Small intestine (tissue), 7 donors: ENCODE data around the gene SF3B6. TPM values are rescaled to one million over a fixed set of nuclear protein-coding genes. Genes with fewer than 3 reads are reported as not detected.
"Not testable (repeated sequence)": the region's sequence is repeated elsewhere in the genome, so short reads cannot be mapped to it uniquely, and the experiment has no call there.

Experiments
- DNase-seq, 2 donors: peaks; one replicate each; pipeline versions ENCODE4 v3.0.0 to v3.0.0-alpha.2; 2013
- FAIRE-seq: peaks from 2 replicates; lab custom pipeline; 2012; peaks lifted over from hg19 to GRCh38; lab: Jason Lieb, UNC
- H3K27ac ChIP-seq, 3 donors: one replicate each; pipeline ENCODE4 v1.5.1; 2013; ENCODE audit warnings: low read length in 2 of 3, mild to moderate bottlenecking in 2 of 3, control low read depth in 1 of 3, inconsistent platforms in 1 of 3, low read depth in 1 of 3, moderate library complexity in 1 of 3
- H3K27me3 ChIP-seq, 3 donors: one replicate each; pipeline ENCODE4 v1.6.1; 2013; ENCODE audit warnings: low read length in 3 of 3, inconsistent platforms in 1 of 3; ENCODE audit not compliant: control insufficient read depth in 3 of 3, insufficient read depth in 3 of 3
- H3K36me3 ChIP-seq, 3 donors: one replicate each; pipeline ENCODE4 v1.6.1; 2013; ENCODE audit warnings: low read length in 3 of 3, inconsistent platforms in 1 of 3, low read depth in 1 of 3, mild to moderate bottlenecking in 1 of 3, moderate library complexity in 1 of 3; ENCODE audit not compliant: control insufficient read depth in 3 of 3, insufficient read depth in 2 of 3
- H3K4me1 ChIP-seq, 3 donors: one replicate each; pipeline ENCODE4 v1.6.1; 2013; ENCODE audit warnings: low read length in 2 of 3, inconsistent platforms in 1 of 3, low read depth in 1 of 3, mild to moderate bottlenecking in 1 of 3, moderate library complexity in 1 of 3; ENCODE audit not compliant: control insufficient read depth in 3 of 3, insufficient read depth in 2 of 3
- H3K4me3 ChIP-seq, 3 donors: one replicate each; pipeline ENCODE4 v1.5.1; 2013; ENCODE audit warnings: low read length in 3 of 3, control low read depth in 1 of 3, inconsistent platforms in 1 of 3, low read depth in 1 of 3, mild to moderate bottlenecking in 1 of 3, moderate library complexity in 1 of 3
- H3K9me3 ChIP-seq, 2 donors: one replicate each; pipeline ENCODE4 v1.6.1; 2013; ENCODE audit warnings: low read depth in 1 of 2, low read length in 1 of 2; ENCODE audit not compliant: control insufficient read depth in 2 of 2, insufficient read depth in 1 of 2
- WGBS, 3 donors: extraction: QIAGEN DNeasy Blood & Tissue Kit; methylation state at CpG; one replicate each; pipeline ENCODE4 v1.1.7; 2013; 5-methylcytosine and 5-hydroxymethylcytosine counted together
- polyA plus RNA-seq, 4 donors: library from polyadenylated mRNA; stranded (reverse) in 3 of 4; unstranded in 1 of 4; fragments of 200-250 nt in 3 of 4; fragments of 120-200 nt in 1 of 4; gene quantifications; one replicate each; pipeline versions ENCODE4 v1.2.1 to v1.2.3, GENCODE V29; 2013
- donor health status: healthy with polysubstance abuse.
- donor health status: control.
- donor health status: control.
- donor health status: Bipolar disorder and iron deficiency.
- donor health status: healthy.

The SF3B6 gene
- polyA plus RNA-seq, 4 donors = 114 to 260 (median 210) TPM

DNA sequence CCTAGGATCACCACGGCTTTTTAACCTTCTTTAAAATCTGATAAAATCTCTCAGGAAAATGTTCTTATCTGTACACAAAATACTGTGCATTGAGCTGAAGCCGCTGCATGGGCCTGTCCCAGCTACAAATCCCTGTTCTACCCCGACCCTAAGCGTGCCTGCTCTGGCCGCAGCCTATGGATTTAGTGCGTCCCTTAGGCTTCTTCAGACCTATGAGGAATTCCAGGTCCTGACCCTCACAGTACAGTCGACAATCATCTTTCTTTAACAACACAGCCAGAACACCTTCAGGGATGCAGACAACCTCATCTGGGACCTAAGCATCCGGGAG lies 28.5 kb downstream of the SF3B6 start:
- H3K27ac ChIP-seq = no peak overlapping the region
- H3K27me3 ChIP-seq = peaks cover 0 to 21% (median 0%) of the 10 kb centered on the region in 3 donors
- no peak for DNase-seq
- H3K4me1 ChIP-seq = peaks cover 0 to 23% (median 14%) of the 10 kb centered on the region in 3 donors
- no peak for FAIRE-seq
- no peaks in the 10 kb centered on the region for H3K9me3 ChIP-seq
- H3K36me3 ChIP-seq = no peaks in the 10 kb centered on the region
- H3K4me3 ChIP-seq = no peak overlapping the region
- WGBS, 3 donors = 44 to 53% (median 45%) methylated on average over 8 of the region's 8 CpGs

DNA sequence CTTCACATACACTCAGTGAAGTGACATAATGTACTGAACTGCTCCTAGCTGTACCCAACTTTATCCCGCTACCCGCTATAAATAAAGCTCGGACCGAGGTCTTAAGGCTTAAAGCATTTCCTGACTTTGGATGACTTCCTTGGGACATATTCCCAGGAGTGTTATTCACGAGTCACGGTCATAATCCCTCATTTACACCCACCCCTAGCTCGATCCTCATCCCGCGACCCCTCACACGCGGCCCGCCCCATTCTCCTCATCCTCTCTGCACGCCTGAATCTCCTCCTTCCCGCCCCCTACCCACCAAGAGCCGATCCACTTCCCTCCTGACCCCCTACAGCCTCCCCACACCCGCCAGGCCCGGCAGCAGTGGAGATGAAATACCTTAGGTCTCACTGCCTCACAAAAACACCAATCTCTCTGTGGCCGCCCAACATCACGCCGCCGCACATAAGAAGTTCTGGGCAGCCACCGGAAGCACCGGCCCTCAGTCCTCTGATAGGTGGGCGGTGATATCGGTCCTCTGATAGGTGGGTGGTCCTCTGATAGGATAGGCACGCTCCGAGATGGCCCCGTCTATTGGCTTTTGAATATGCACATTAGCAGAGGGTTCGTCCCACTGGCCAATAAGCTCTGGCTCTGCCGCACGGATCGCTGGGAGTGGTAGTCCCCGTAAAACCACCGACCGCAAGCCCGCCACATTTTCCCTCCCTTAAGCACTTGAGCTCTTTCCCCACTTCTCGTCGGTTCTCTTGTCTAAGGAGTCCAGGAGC lies 29.0 kb downstream of the SF3B6 start, which contains the start of gene WDCP:
Gene WDCP (minus strand): TSS at position 462 of the 773 bp plus-strand sequence. CDS start 7,897 bp downstream, outside the sequence.
- H3K4me1 ChIP-seq = peaks cover 0 to 23% (median 14%) of the 10 kb centered on the region in 3 donors
- 0 to 1% (median 0%) methylated on average over 36 to 38 of the region's 38 CpGs for WGBS, 3 donors
- H3K9me3 ChIP-seq = no peaks in the 10 kb centered on the region
- H3K27me3 ChIP-seq = peaks cover 0 to 21% (median 0%) of the 10 kb centered on the region in 3 donors
- no peaks in the 10 kb centered on the region for H3K36me3 ChIP-seq
- peak within 1 kb of the TSS; percentile 64 to 80 (median 67) for H3K4me3 ChIP-seq
- H3K27ac ChIP-seq = peak within 1 kb of the TSS; percentile 30 to 55 (median 37)
- FAIRE-seq = no peak
- DNase-seq = peak; percentile 95 to 99

DNA sequence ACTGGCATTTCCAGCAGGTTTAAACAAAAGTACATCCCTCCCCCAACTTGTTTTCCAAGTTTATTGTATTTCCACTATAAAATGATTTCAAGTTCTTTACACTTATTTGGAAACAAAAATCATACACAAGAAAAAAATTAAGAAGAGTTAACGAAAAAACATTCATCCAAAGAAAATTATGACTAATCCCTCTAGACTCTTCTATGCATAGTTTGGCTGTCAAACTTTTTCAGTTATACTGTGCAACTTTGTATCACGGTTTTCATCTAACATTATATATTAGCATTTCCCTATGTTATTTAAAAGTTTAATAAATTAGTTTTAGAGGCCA lies 29.6 kb downstream of the SF3B6 start:
- WGBS, 3 donors = 0 to 2% (median 1%) methylated on average over 2 of the region's 2 CpGs
- FAIRE-seq (no peak), DNase-seq (no peak)
- H3K9me3 ChIP-seq = no peaks in the 10 kb centered on the region
- no peak overlapping the region for H3K27ac ChIP-seq
- peaks cover 0 to 21% (median 0%) of the 10 kb centered on the region in 3 donors for H3K27me3 ChIP-seq
- peak overlapping the region; percentile 64 to 80 (median 67) for H3K4me3 ChIP-seq
- H3K4me1 ChIP-seq = peaks cover 0 to 23% (median 14%) of the 10 kb centered on the region in 3 donors
- H3K36me3 ChIP-seq = no peaks in the 10 kb centered on the region

DNA sequence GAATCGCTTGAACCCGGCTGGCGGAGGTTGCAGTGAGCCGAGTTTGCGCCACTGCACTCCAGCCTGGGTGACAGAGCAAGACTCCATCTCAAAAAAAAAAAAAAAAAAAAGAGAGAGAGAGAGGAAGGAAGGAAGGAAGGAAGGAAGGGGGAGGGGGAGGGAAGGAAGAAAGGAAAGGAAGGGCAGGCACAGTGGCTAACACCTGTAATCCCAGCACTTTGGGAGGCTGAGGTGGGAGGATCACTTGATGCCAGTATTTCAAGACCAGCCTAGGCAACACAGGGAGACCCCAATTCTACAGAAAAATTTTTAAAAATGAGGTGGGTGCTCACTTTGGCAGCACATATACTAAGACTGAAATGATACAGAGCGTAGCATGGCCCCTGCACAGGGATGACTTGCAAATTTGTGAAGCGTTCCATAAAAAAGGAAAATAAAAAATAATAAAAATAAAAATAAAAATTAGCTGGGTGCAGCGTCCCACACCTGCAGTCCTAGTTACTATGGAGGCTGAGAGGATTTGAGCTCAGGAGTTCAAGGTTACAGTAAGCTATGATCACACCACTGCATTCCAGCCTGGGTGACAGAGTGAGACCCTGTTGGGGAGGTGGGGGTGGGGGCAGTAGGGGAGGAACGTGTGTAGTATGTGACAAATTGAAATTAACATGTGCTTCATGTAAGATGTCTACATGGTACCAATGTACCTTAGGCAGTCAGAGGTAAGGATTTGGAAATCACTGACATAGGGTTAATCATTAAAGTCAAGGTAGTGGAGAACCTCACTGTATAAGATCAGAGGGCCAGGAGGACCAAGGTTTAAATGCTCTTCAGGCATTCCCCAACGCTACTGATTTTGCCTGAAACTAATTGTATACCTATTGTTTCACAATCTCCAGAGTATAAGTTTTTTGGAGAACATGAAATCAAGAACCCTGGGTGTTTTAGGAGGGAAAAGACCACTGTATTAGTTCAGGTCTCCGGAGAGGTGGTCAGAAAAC lies 30.3 kb downstream of the SF3B6 start:
- FAIRE-seq = no peak

DNA sequence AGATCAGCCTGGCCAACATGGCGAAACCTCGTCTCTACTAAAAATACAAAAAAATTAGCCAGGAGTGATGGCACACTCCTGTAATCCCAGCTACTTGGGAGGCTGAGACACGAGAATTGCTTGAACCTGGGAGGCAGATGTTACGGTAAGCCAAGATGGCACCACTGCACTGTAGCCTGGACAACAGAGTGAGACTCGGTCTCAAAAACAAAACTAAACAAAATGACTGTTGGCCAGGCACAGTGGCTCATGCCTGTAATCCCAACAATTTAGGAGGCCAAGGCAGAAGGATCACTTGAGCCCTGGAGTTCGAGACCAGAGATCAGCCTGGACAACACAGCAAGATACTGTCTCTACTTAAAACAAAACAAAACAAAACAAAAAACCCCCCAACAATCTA lies 33.0 kb downstream of the SF3B6 start:
- H3K4me3 ChIP-seq, H3K27ac ChIP-seq, H3K36me3 ChIP-seq, DNase-seq, FAIRE-seq, H3K9me3 ChIP-seq, H3K27me3 ChIP-seq: not testable (repeated sequence)
- WGBS, 3 donors = 96 to 97% (median 97%) methylated on average over 6 of the region's 6 CpGs
- peaks cover 0 to 11% (median 7%) of the 10 kb centered on the region in 3 donors for H3K4me1 ChIP-seq

More for the DNA sequence above, 30.3 kb downstream of the SF3B6 start:
- no peaks in the 10 kb centered on the region for H3K36me3 ChIP-seq
- peaks cover 0 to 21% (median 0%) of the 10 kb centered on the region in 3 donors for H3K27me3 ChIP-seq
- peak overlapping the region in 1 of 3 donors; percentile 80 for H3K4me3 ChIP-seq
- 75 to 82% (median 80%) methylated on average over 11 of the region's 11 CpGs for WGBS, 3 donors
- DNase-seq = peak; percentile 32 to 44
- peaks cover 0 to 23% (median 14%) of the 10 kb centered on the region in 3 donors for H3K4me1 ChIP-seq
- H3K9me3 ChIP-seq = no peaks in the 10 kb centered on the region
- H3K27ac ChIP-seq = no peak overlapping the region

DNA sequence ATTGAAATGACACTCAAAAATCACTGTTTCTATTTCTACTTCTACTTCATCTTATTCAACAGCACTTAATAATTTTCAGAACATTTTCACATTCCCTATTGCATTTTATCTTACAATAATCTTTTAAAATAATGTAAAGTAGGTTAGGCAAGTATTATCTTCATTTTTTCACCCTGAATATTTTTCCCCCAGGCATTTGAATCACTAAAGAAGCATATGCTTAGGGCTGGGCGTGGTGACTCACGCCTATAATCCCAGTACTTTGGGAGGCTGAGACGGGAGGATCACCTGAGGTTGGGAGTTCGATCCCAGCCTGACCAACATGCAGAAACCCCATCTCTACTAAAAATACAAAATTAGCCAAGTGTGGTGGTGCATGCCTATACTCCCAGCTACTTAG lies 35.6 kb downstream of the SF3B6 start:
- Histone ChIP-seq H3K27me3 (no peaks in the 10 kb centered on the region), H3K36me3 (peaks cover 6 to 14% (median 13%) of the 10 kb centered on the region in 3 donors), H3K9me3 (no peaks in the 10 kb centered on the region), H3K4me3 (no peak overlapping the region), H3K27ac (no peak overlapping the region), H3K4me1 (no peaks in the 10 kb centered on the region)
- 83 to 98% (median 93%) methylated on average over 4 of the region's 4 CpGs for WGBS, 3 donors
- DNase-seq (no peak), FAIRE-seq (no peak)

DNA sequence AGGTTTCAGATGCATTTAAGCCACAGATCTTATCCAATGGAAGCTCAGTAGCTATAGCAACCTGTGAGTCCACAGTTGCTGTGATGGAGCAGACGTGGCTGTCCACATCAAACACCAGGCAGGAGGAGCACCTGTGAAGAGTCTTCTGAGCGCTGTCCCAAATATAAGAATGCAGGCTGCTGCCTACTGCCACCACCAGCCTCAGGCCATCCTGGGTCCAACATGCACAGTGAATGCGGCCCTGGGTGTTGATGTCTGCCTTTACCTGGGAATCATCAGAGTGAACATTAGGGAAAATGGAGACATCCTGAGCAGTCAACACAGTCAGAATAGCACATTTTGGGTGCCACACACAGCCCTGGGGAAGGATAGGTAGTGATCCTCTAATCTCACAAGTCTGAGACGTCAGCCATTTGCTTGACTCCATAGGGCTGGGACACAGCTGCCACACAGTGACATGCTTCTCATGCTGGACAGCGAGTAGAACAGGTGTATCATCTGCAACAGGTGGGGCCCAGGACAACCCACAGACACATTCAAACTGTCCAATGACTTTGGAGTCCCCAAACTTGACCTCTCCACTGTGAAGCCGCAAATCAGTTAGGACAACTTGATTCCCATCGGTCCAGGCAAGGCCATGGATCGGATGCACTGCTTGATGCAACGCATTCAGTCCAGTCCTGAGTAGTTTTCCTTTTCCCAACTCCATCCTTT lies 37.2 kb downstream of the SF3B6 start:
- FAIRE-seq (no peak), DNase-seq (no peak)
- no peaks in the 10 kb centered on the region for H3K9me3 ChIP-seq
- no peaks in the 10 kb centered on the region for H3K27me3 ChIP-seq
- 91 to 98% (median 95%) methylated on average over 9 of the region's 9 CpGs for WGBS, 3 donors
- H3K4me3 ChIP-seq = no peak overlapping the region
- H3K36me3 ChIP-seq = peaks cover 6 to 15% (median 14%) of the 10 kb centered on the region in 3 donors
- no peak overlapping the region for H3K27ac ChIP-seq
- H3K4me1 ChIP-seq = no peaks in the 10 kb centered on the region

DNA sequence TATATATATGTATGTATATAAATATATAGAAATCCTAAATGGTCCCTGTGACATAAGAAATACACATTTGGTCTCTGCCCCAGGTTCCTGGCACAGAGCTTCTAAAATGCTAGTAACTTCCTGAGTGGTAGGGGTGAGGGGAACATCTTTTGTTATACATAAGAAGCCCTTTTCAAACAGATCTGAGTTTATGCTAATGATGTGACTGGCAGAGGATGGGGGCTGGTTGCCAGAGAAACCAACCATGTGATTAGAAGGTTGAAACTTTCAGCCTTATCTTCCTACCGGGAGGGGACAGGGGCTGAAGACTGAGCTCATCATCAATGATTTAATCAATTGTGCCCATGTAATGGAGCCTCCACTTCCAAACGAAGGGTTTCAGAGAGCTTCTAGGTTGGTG lies 49.9 kb downstream of the SF3B6 start:
- Histone ChIP-seq H3K4me3 (no peak overlapping the region), H3K27me3 (no peaks in the 10 kb centered on the region), H3K27ac (no peak overlapping the region), H3K9me3 (no peaks in the 10 kb centered on the region), H3K36me3 (peaks cover 2 to 44% (median 9%) of the 10 kb centered on the region in 3 donors), H3K4me1 (no peaks in the 10 kb centered on the region)
- FAIRE-seq (no peak), DNase-seq (no peak)
- 66 to 78% (median 75%) methylated on average over 2 of the region's 2 CpGs for WGBS, 3 donors
